ENCODE results near the gene SLC13A2. TPM values are rescaled to one million over a fixed set of nuclear protein-coding genes. Genes with fewer than 3 reads are reported as not detected.

The SLC13A2 gene
- total and polyA plus RNA-seq, 2 donors (not counting 3 experiments of a cell fraction or from before 2014, with no cell fraction given) = not detected

DNA sequence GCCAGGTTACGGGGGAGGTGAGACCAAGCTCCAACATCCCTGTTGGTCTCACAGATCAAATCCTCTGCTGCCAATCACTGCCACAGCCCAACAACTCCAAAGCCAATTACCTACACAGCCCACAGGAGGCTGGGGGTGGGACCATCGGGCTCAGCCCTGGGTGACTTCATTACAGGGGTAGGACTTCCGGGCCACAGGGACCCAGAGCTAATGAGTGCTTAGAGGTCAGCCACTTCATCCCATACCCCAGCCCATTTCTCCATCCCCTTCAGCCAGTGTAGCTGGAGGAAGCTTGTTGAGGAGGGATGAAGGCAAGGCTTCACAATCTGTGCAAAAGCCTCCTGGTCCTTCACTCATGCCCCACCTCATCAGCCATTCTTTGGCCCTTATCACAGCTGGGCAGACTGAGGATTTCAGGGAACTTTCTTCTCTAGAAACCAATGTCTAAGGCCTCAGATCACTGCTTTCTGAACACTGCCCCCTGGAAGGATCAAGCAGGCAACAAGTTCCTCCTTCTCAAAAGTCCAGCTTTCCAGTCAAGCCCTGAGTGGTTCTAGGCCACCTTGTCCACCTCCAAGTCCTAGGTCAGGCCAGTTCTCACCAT lies 38.5 kb downstream of the SLC13A2 start:
- Histone ChIP-seq H4K20me1 (replicated peaks; ENCODE audit: control insufficient read depth, extremely low read depth, insufficient read depth, low read length) (no peaks in the 10 kb centered on the region), H3K27ac (ENCODE audit: insufficient read depth, low read depth, low read length) (no peak overlapping the region), H3K4me1 (ENCODE audit: control insufficient read depth, extremely low read depth, insufficient read depth, low read length) (no peaks in the 10 kb centered on the region), H3K9ac (replicated peaks; ENCODE audit: extremely low read depth, insufficient read depth, low read length) (no peak overlapping the region), H3K4me2 (ENCODE audit: insufficient read depth, low read length) (no peak overlapping the region), H3K9me3 (replicated peaks; ENCODE audit: control insufficient read depth, insufficient read depth, low read length) (no peaks in the 10 kb centered on the region), H3K36me3 (ENCODE audit: control insufficient read depth in 2 of 2, extremely low read depth in 1 of 2, insufficient read depth in 2 of 2, low read length in 2 of 2) (no peaks in the 10 kb centered on the region), H3K4me3 (replicated peaks in 1 of 3; ENCODE audit: insufficient read depth in 1 of 3, low read depth in 1 of 3, low read length in 3 of 3) (no peak overlapping the region), H2AFZ (ENCODE audit: low read depth, low read length) (no peak overlapping the region), H3K9me1 (replicated peaks; ENCODE audit: control insufficient read depth, extremely low read depth, insufficient read depth, low read length) (no peaks in the 10 kb centered on the region), H3K27me3 (ENCODE audit: control insufficient read depth in 2 of 2, insufficient read depth in 2 of 2, low read length in 2 of 2) (peaks cover 11 to 20% of the 10 kb centered on the region in 2 experiments), H3K79me2 (ENCODE audit: control insufficient read depth, insufficient read depth, low read length) (no peaks in the 10 kb centered on the region)
- FAIRE-seq (no peak), DNase-seq (ENCODE audit: low read depth, low spot score) (no peak)
- no TSS peak for BruUV-seq (replicated peaks)
- TF ChIP-seq POLR2AphosphoS5 (IDR thresholded peaks at IDR 0.05; ENCODE audit: insufficient read depth, low read depth, low read length) (no peak), MYC (IDR thresholded peaks at IDR 0.05; ENCODE audit: low read depth, low read length) (no peak), FOS (IDR thresholded peaks at IDR 0.05; ENCODE audit: borderline replicate concordance, insufficient read depth, low read length) (no peak), CTCF (IDR thresholded peaks at IDR 0.05; ENCODE audit: extremely low read depth in 1 of 2, insufficient read depth in 1 of 2, low read depth in 1 of 2, low read length in 2 of 2) (no peak), EZH2 (IDR thresholded peaks at IDR 0.05; ENCODE audit: borderline replicate concordance, low read depth, low read length, severe bottlenecking) (no peak), GATA2 (IDR thresholded peaks at IDR 0.05; ENCODE audit: insufficient read depth, insufficient read length, low read depth, low read length) (no peak), POLR2A (IDR thresholded peaks at IDR 0.05; ENCODE audit: low read depth, low read length) (no peak), JUN (IDR thresholded peaks at IDR 0.05; ENCODE audit: borderline replicate concordance, insufficient read depth, insufficient read length, low read depth) (no peak)
- TF ChIP-seq, protein P1, sequence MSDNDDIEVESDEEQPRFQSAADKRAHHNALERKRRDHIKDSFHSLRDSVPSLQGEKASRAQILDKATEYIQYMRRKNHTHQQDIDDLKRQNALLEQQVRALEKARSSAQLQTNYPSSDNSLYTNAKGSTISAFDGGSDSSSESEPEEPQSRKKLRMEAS (IDR thresholded peaks at IDR 0.05; ENCODE audit: insufficient read depth, insufficient read length) = no peak
- intact Hi-C loops (cut with micrococcal nuclease) (no loop called here), dilution Hi-C loops (cut with MboI; ENCODE audit: extremely low pct_ligation_motif_present, low sequenced_read_pairs) (no loop called here)
- CTCF ChIA-PET = no interaction called here
- POLR2A ChIA-PET = no interaction called here
